ENCODE results near the gene RASL12.
A peak's percentile ranks its signal among the peaks of the same experiment; 100 is the strongest.
"Not testable (repeated sequence)": the region's sequence is repeated elsewhere in the genome, so short reads cannot be mapped to it uniquely, and the experiment has no call there.

Gene RASL12

GRCh38 chr15:65052956-65053355, 14.8 kb downstream of the RASL12 start:
- no peak for DNase-seq

DNA sequence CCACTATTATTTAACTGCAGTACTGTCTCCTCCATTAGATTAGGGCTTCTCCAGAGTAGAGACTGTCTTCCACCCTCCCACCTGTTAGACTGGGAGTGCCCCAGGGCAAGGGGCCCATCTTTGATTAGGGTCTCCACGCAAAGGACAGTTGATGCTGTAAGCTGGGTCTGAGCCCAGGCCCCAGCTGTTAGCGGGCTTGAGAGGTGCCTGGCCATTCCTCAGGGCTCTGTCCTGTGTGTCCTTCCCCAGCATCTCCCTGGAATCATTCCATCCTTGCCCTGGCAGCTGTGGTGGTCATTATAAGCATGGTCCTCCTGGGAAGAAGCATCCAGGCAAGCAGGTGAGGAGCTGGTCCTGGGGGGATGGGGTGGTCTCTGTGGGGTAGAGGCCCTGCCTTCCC, 16.5 kb downstream of the RASL12 start:
- DNase-seq, result no peak

- no peak for DNase-seq
Observed at GRCh38 chr15:65050270-65050669, 17.5 kb downstream of the RASL12 start.

DNA sequence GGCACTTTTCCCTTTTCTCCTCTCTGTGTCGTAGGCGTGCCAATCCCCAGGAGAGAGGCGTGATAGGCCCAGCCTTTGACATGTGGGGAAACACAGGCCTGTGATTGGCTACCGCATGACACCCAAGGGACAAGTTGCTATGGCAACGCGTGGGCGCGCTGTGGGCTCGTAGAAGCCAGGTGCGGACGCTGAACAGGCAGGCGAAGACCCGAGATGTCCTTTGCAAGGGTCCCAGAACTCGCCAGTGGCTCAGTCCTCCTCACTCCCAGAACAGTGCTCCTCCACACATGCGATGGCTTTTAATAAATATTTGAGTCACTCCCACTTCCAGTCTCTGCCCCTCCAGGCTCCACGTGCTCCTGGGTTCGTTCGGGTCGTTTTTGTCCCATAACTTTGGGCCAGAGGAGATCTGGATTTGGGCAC, 18.4 kb downstream of the RASL12 start:
- DNase-seq, result peak; percentile 99

DNA sequence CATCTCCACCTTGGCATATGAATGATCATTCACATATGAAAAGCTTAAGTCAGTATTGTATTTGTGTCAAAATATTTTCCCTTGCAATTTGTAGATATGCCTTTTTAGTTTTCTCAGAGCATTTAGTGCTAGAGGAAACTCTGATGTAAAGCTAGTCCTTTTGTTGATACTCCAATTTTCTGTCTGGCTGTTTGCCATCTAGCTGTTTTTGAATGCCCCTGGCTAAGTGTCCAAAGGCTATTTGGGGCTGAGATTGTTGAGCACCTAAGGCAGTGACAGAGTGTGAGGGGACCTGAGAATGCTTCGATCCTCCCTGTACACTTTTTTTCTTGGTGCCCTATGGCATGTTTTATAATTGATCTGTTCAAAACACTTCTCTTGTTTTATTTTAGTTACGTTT, 19.6 kb downstream of the RASL12 start:
- no peak for DNase-seq

- peak; percentile 74 for DNase-seq
Observed at GRCh38 chr15:65044724-65045481, 22.9 kb downstream of the RASL12 start, which contains the start of gene SLC51B. Gene SLC51B, plus strand, starts transcription at chr15:65045387. Its CDS starts 4,618 bp downstream, at chr15:65050005.

DNA sequence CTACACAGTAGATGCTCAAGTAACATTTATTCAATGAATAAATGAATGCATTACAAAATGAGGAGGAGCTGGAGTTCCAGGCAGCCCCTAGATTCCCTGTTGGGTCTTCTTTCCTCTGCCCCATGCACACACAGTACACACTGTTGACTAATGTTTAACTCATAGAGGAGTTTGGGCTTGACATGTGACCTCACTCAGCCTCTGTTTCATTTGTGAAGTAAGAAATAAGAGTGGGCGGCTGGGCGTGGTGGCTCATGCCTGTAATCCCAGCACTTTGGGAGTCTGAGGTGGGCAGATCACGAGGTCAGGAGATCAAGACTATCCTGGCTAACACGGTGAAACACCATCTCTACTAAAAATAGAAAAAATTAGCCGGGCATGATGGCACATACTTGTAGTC, 23.6 kb downstream of the RASL12 start:
- DNase-seq, result not testable (repeated sequence)

DNA sequence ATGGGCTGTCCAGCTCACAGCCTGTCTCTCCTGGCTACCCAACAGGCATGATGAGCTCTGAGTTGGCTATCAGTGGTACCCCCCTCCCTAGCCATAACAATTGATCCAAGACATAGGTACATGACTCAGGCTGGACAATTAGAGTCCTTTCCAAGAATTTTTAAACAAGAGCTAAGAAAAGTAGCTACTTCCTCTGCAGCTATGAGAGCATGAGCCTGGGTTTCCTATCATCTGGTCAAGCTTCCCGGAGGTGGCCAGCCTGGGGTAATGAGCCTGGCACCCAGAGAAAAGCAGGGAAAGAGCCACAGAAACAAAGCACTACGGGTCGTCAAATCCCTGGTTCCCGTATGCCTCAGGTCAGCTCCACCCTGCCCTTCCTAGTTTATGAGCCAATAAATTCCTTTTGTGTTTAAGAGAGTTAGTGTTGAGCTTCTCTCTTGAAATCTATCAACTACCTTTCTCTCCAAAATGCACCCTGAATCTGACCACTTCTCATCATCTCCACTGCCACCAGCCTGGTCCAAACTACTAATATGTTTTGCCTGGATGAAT, 24.9 kb downstream of the RASL12 start:
- DNase-seq, result no peak

DNA sequence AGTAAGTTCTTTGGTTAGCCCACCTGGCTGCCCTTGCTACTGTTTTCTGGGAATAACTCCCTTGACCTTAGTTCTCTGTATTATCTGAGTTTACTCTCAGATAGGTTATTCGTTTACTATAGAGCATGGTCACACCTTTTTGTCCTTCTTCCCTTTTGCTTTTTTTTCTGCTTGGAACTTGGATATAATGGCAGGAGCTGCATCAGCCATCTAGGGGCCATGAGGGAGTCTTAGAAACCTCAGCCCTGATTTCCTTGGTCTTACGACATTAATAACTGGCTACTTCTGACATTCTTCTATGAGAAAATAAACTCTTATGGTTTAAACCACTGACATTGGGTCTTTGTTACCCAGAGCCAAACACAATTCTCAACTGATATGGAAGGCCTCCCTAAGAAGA, 26.0 kb downstream of the RASL12 start:
- no peak for DNase-seq

- DNase-seq, result no peak
Observed at GRCh38 chr15:65040461-65040860, 27.3 kb downstream of the RASL12 start.

- DNase-seq, result no peak
Observed at GRCh38 chr15:65038836-65039235, 29.0 kb downstream of the RASL12 start.

- no peak for DNase-seq
Observed at GRCh38 chr15:65038428-65038827, 29.4 kb downstream of the RASL12 start.

GRCh38 chr15:65037309-65037708, 30.5 kb downstream of the RASL12 start:
- DNase-seq, result no peak

DNA sequence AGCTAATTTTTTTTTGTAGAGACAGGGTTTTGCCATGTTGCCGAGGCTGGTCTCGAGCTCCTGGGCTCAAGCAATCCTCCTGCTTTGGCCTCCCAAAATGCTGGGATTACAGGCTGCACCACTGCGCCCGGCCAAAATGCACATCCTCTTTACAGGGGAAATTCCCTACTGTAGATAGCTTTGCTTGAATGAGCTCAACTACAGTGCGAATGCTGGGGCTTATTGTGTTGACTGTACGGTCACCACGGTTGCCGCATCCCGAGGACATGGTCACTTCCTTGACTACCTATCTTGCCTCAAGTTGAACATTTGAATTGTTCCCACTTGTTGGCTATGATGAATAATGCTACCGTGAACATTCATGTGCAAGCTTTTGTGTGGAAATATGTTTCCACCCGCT, 33.1 kb downstream of the RASL12 start:
- DNase-seq, result no peak

DNA sequence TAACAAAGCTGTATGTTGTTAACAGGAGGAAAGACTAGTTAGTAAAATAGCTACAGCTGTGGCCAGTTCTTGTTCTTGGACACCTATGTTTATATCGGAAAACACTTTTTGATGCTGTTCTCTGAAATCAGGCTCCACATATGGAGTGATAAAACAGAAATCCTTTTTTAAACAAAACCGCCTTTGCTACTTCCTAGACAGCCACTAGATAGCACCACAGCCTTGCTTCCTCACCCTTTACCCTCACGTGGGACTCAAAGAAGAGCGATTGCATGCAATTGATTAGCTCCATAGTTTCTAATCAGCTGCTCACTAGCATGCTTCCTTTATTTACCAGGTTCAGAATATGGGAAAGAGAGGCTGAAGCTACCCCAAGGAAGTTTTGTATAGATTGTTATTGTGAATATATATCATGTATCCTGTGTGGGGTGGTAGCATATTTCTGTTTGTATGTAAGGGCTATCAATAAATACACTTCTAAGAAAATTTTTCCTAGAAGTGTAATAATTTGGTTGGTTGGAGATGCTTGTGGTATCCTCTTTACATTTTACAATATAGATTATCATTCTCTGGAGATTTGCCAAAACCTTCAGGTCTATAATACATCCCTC, 34.0 kb downstream of the RASL12 start:
- peak; percentile 69 for DNase-seq

GRCh38 chr15:65032801-65033537, 34.8 kb downstream of the RASL12 start:
- DNase-seq, result peak; percentile 90

DNA sequence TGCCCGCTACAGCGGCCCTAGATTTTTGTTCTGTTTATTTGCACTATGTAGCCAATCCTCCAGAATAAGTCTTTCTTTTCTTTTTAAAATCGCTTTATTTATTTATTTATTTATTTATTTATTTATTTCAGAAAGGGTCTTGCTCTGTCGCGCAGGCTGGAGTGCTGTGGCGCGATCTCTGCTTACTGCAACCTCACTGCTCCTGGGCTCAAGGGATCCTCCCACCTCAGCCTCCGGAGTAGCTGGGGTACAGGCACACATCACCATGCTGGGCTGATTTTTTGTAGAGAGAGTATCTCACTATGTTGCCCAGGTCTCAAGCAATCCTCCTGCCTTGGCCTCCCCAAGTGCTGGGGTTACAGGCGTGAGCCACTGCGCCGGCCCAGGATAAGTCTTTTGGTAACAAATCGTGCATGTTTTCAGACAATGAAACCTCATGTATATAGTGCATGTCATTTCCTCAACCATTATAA, 38.0 kb downstream of the RASL12 start:
- no peak for DNase-seq

DNA sequence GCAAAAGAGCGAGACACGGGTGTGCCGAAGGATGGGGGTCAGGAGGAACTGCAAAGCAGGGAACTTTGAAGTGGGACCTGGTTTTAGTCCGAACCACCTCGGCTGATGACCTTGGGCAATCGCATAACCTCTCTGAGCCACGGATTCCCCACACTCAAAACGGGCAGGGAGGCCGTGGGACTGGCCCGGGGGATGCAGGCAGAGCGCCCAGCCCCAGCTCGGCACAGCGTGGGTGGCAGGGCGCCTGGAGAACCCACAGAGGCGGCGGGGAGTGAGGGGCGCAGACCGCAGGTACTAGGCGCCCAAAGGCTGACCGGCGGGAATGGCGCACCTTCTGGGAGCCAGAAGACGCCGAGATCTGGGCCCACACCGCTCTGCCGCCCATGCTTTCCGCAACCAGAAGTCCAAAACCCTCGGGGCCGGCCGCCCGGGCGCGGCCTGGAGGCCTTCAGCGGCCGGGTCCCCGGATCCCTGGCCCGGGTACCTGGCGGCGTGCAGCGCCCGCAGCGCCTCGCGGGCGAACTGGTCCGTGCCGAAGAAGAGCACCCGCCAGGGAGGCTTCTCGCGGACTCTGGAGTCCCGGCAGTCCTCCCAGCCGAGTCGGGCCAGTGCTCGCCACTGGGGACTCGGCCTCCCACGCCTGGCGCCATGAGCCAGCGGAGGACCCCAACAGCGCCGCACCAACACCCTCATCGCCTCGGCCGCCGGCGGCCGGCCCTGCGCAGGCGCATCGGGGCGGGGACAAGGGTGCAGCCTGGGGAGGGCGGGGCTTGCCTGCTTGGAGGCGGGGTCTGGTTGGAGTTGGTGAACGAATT, 38.7 kb downstream of the RASL12 start, which contains the start of gene MTFMT:
MTFMT (minus strand) TSS at position 719 of the 815 bp plus-strand sequence; CDS start at position 693, 26 bp downstream.
- peak; percentile 92 for DNase-seq

DNA sequence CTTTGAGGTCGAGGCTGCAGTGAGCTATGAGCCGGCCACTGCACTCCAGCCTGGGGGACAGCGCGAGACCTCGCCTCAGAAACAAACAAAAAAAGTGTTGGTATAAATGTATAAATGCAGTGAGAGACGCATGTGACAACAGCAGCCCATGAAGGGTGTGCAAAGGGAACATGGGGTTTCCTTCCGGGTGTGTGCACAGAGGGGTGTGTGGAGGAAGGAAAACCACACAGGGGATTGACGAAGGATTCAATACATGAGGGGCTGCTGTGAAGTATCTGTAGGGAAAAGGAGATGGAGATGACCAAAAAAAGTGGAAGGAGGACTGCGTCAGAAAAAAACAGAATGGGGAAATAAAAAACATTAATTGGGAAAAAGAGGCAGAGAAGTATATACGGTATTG, 39.5 kb downstream of the RASL12 start:
- no peak for DNase-seq

- no peak for DNase-seq
Observed at GRCh38 chr15:65027593-65027992, 40.2 kb downstream of the RASL12 start.

- no peak for DNase-seq
Observed at GRCh38 chr15:65026756-65027155, 41.0 kb downstream of the RASL12 start.

- DNase-seq, result no peak
Observed at GRCh38 chr15:65021488-65021887, 46.3 kb downstream of the RASL12 start.

Data from NCI-H82 (cell line).